H9 (cell line): Measurements from ENCODE around the gene DMD. TPM values are rescaled to one million over a fixed set of nuclear protein-coding genes. Genes with fewer than 3 reads are reported as not detected.

Source experiments
- DNase-seq: peaks from one replicate; pipeline ENCODE4 v3.0.0-alpha.2; 2017
- H2AFZ ChIP-seq: one replicate; pipeline ENCODE4 v1.6.1; 2013; ENCODE audit warnings: mild to moderate bottlenecking, low read length, control low read depth, moderate library complexity
- H2AK5ac ChIP-seq: 2 replicates; pipeline ENCODE4 v1.6.1; 2013; ENCODE audit warnings: low read length, control low read depth, mixed read lengths; ENCODE audit not compliant: insufficient read length
- H2BK120ac ChIP-seq: one replicate; pipeline ENCODE4 v1.6.1; 2013; ENCODE audit warnings: low read depth, mild to moderate bottlenecking, low read length, control low read depth, inconsistent platforms; ENCODE audit not compliant: poor library complexity, severe bottlenecking
- H2BK12ac ChIP-seq: 2 replicates; pipeline ENCODE4 v1.6.1; 2013; ENCODE audit warnings: low read length, control low read depth, mixed read lengths, low read depth; ENCODE audit not compliant: insufficient read length
- H2BK15ac ChIP-seq: 2 replicates; pipeline ENCODE4 v1.6.1; 2013; ENCODE audit warnings: low read depth, low read length, control low read depth
- H2BK20ac ChIP-seq: one replicate; pipeline ENCODE4 v1.6.1; 2013; ENCODE audit warnings: low read depth, mild to moderate bottlenecking, low read length, control low read depth, inconsistent platforms; ENCODE audit not compliant: poor library complexity, severe bottlenecking
- H2BK5ac ChIP-seq: 2 replicates; pipeline ENCODE4 v1.6.1; 2013; ENCODE audit warnings: low read length, control low read depth, mixed read lengths; ENCODE audit not compliant: insufficient read length
- H3K14ac ChIP-seq: 2 replicates; pipeline ENCODE4 v1.6.1; 2013; ENCODE audit warnings: low read length, control low read depth; ENCODE audit not compliant: insufficient read depth
- H3K18ac ChIP-seq: 2 replicates; pipeline ENCODE4 v1.6.1; 2013; ENCODE audit warnings: low read depth, mild to moderate bottlenecking, mixed read lengths, low read length, control low read depth; ENCODE audit not compliant: insufficient read length
- H3K23ac ChIP-seq: 2 replicates; pipeline ENCODE4 v1.6.1; 2013; ENCODE audit warnings: low read length, control low read depth, mixed read lengths, low read depth; ENCODE audit not compliant: insufficient read length
- H3K23me2 ChIP-seq: 2 replicates; pipeline ENCODE4 v1.6.1; 2013; ENCODE audit warnings: low read depth, mild to moderate bottlenecking, mixed read lengths, low read length, control low read depth; ENCODE audit not compliant: insufficient read length, poor library complexity, severe bottlenecking
- H3K27ac ChIP-seq: 2 replicates; pipeline ENCODE4 v1.5.1; 2013; ENCODE audit warnings: low read length, control low read depth, mixed read lengths, low read depth; ENCODE audit not compliant: insufficient read length
- H3K27me3 ChIP-seq: 2 replicates; pipeline ENCODE4 v1.6.1; 2013; ENCODE audit warnings: low read length, control low read depth, inconsistent platforms; ENCODE audit not compliant: insufficient read depth
- H3K4ac ChIP-seq: 2 replicates; pipeline ENCODE4 v1.6.1; 2013; ENCODE audit warnings: low read depth, mild to moderate bottlenecking, control low read depth, inconsistent platforms, low read length, moderate library complexity
- H3K4me1 ChIP-seq: 2 replicates; pipeline ENCODE4 v1.6.1; 2013; ENCODE audit warnings: low read length, control low read depth, inconsistent platforms; ENCODE audit not compliant: insufficient read depth
- H3K4me2 ChIP-seq: 2 replicates; pipeline ENCODE4 v1.6.1; 2013; ENCODE audit warnings: low read length, control low read depth, mixed read lengths; ENCODE audit not compliant: insufficient read length, insufficient read depth
- H3K56ac ChIP-seq: 2 replicates; pipeline ENCODE4 v1.6.1; 2013; ENCODE audit warnings: low read depth, mild to moderate bottlenecking, mixed read lengths, low read length, control low read depth; ENCODE audit not compliant: insufficient read length
- H3K79me1 ChIP-seq: 2 replicates; pipeline ENCODE4 v1.6.1; 2013; ENCODE audit warnings: low read depth, mild to moderate bottlenecking, moderate library complexity, low read length, control low read depth, inconsistent platforms; ENCODE audit not compliant: insufficient read depth, poor library complexity, severe bottlenecking
- H3K79me2 ChIP-seq: 2 replicates; pipeline ENCODE4 v1.6.1; 2013; ENCODE audit warnings: low read length, control low read depth, inconsistent platforms; ENCODE audit not compliant: insufficient read depth
- H3K9ac ChIP-seq: 2 replicates; pipeline ENCODE4 v1.6.1; 2013; ENCODE audit warnings: low read length, control low read depth, mixed read lengths; ENCODE audit not compliant: insufficient read length; ENCODE audit errors: extremely low read depth
- H3K9me3 ChIP-seq: one replicate; pipeline ENCODE4 v1.6.1; 2013; ENCODE audit warnings: low read depth, low read length, inconsistent platforms; ENCODE audit not compliant: control insufficient read depth
- H3T11ph ChIP-seq: one replicate; pipeline ENCODE4 v1.6.1; 2013; ENCODE audit warnings: mild to moderate bottlenecking, low read length, control low read depth, inconsistent platforms
- H4K20me1 ChIP-seq: one replicate; pipeline ENCODE4 v1.6.1; 2013; ENCODE audit not compliant: control insufficient read depth, insufficient read length, insufficient read depth
- H4K5ac ChIP-seq: 2 replicates; pipeline ENCODE4 v1.6.1; 2013; ENCODE audit warnings: low read depth, mild to moderate bottlenecking, mixed read lengths, low read length, control low read depth; ENCODE audit not compliant: insufficient read length
- H4K8ac ChIP-seq: replicated peaks from 2 replicates; pipeline ENCODE4 v1.6.1; 2013; ENCODE audit warnings: low read length, control low read depth, mixed read lengths, low read depth; ENCODE audit not compliant: insufficient read length
- H4K91ac ChIP-seq: 2 replicates; pipeline ENCODE4 v1.6.1; 2013; ENCODE audit warnings: low read depth, mild to moderate bottlenecking, moderate library complexity, mixed read lengths, low read length, control low read depth; ENCODE audit not compliant: insufficient read length
- H3K27ac Mint-ChIP-seq, 3 experiments: 2 replicates in 2 of 3; 3 replicates in 1 of 3; pipeline ENCODE4 v1.8.0; 2020 to 2021; ENCODE audit warnings: mixed read lengths in 3 of 3, mild to moderate bottlenecking in 1 of 3, moderate library complexity in 1 of 3
- H3K27me3 Mint-ChIP-seq: 2 replicates; pipeline ENCODE4 v1.8.0; 2021; ENCODE audit warnings: low read depth, mild to moderate bottlenecking, moderate library complexity, mixed read lengths
- H3K36me3 Mint-ChIP-seq, 3 experiments: 2 replicates in 2 of 3; 3 replicates in 1 of 3; pipeline ENCODE4 v1.8.0; 2020 to 2021; ENCODE audit warnings: low read depth in 3 of 3, mixed read lengths in 3 of 3; ENCODE audit not compliant: insufficient read depth in 1 of 3
- H3K4me1 Mint-ChIP-seq, 2 experiments: 2 replicates each; pipeline ENCODE4 v1.8.0; 2020; ENCODE audit warnings: mixed read lengths in 2 of 2
- H3K4me3 Mint-ChIP-seq, 2 experiments: 2 replicates in 1 of 2; 3 replicates in 1 of 2; pipeline ENCODE4 v1.8.0; 2020 to 2021; ENCODE audit warnings: mild to moderate bottlenecking in 2 of 2, mixed read lengths in 2 of 2, moderate library complexity in 1 of 2
- H3K9me3 Mint-ChIP-seq, 2 experiments: 2 replicates in 1 of 2; 3 replicates in 1 of 2; pipeline ENCODE4 v1.8.0; 2020; ENCODE audit warnings: mild to moderate bottlenecking in 2 of 2, mixed read lengths in 2 of 2, moderate library complexity in 1 of 2
- CTCF ChIP-seq: fragments of 200-600 bp; sonication (generic); conservative IDR thresholded peaks from 3 replicates; pipeline ENCODE4 v1.8.0; 2021; ENCODE audit warnings: antibody characterized with exemption, mild to moderate bottlenecking
- WGBS: extraction: QIAGEN DNeasy Blood & Tissue Kit; methylation state at CpG from one replicate; pipeline ENCODE4 v1.1.7; 2013; ENCODE audit warnings: missing lambda C conversion rate, low lambda C conversion rate, mixed read lengths; ENCODE audit not compliant: insufficient read length; ENCODE audit errors: extremely low coverage; 5-methylcytosine and 5-hydroxymethylcytosine counted together
- total RNA-seq: library from RNA; stranded (reverse); gene quantifications from 2 replicates; pipeline ENCODE4 v1.2.1, GENCODE V29; 2021

The DMD gene
- total RNA-seq, 1 experiment from 2014 or later = 3.8 TPM

GRCh38 chrX:31708116-31708515 lies 1503.2 kb downstream of the DMD start:
- H3K23ac ChIP-seq = no peak overlapping the region
- WGBS = no CpG with 5 or more reads among the region's 2 CpGs
- no peaks in the 10 kb centered on the region for H3K9me3 ChIP-seq
- H3K4me2 ChIP-seq = no peak overlapping the region
- no peak for TF ChIP-seq CTCF
- no peak overlapping the region for H3K4me3 Mint-ChIP-seq
- H3K4me1 ChIP-seq = no peaks in the 10 kb centered on the region
- H2BK20ac ChIP-seq = no peak overlapping the region
- no peaks in the 10 kb centered on the region for H3K79me2 ChIP-seq
- no peaks in the 10 kb centered on the region for H3K23me2 ChIP-seq
- no peak overlapping the region for H2AK5ac ChIP-seq
- no peaks in the 10 kb centered on the region for H3K36me3 Mint-ChIP-seq
- H4K8ac ChIP-seq = no peak overlapping the region
- no peak overlapping the region for H4K5ac ChIP-seq
- no peak overlapping the region for H3K14ac ChIP-seq
- H2BK5ac ChIP-seq = no peak overlapping the region
- H4K20me1 ChIP-seq = no peaks in the 10 kb centered on the region
- DNase-seq = no peak
- H4K91ac ChIP-seq = no peak overlapping the region
- H2AFZ ChIP-seq = no peak overlapping the region
- no peak overlapping the region for H2BK120ac ChIP-seq
- H3K27me3 Mint-ChIP-seq = no peaks in the 10 kb centered on the region
- no peak overlapping the region for H2BK15ac ChIP-seq
- H3K4ac ChIP-seq = no peak overlapping the region
- no peaks in the 10 kb centered on the region for H3K4me1 Mint-ChIP-seq
- no peaks in the 10 kb centered on the region for H3K79me1 ChIP-seq
- no peak overlapping the region for H3K27ac Mint-ChIP-seq
- no peak overlapping the region for H3K9ac ChIP-seq
- no peak overlapping the region for H3K18ac ChIP-seq
- no peaks in the 10 kb centered on the region for H3K27me3 ChIP-seq
- H2BK12ac ChIP-seq = no peak overlapping the region
- no peak overlapping the region for H3K27ac ChIP-seq
- H3K56ac ChIP-seq = no peak overlapping the region
- no peak overlapping the region for H3T11ph ChIP-seq
- peaks cover 34 to 47% of the 10 kb centered on the region in 2 experiments for H3K9me3 Mint-ChIP-seq
